ENCODE data around the gene VWA5B2.

The VWA5B2 gene

GRCh38 chr3:184180165-184180564, 49.2 kb upstream of the VWA5B2 start:
- H3K27ac ChIP-seq (ENCODE audit: extremely low read depth, low read depth, low read length) = no peak overlapping the region
- POLR2A ChIA-PET = no interaction called here
- H3K4me3 ChIP-seq (ENCODE audit: low read depth, low read length) = no peak overlapping the region
- H3K9me3 ChIP-seq (ENCODE audit: control insufficient read depth, insufficient read depth, low read depth, low read length) = no peaks in the 10 kb centered on the region
- H3K36me3 ChIP-seq (ENCODE audit: control insufficient read depth in 2 of 2, insufficient read depth in 1 of 2, low read length in 2 of 2) = peaks cover 8 to 79% of the 10 kb centered on the region in 2 experiments; a peak in 2 of 3 replicates
- TF ChIP-seq ZNF140 (tag by site-specific recombination; IDR thresholded peaks at IDR 0.05) (no peak), KLF10 (tag by site-specific recombination; IDR thresholded peaks at IDR 0.05) (no peak), ZNF404 (tag by site-specific recombination; IDR thresholded peaks at IDR 0.05) (no peak), ZNF266 (tag by site-specific recombination; IDR thresholded peaks at IDR 0.05; ENCODE audit: low read depth) (no peak), ZSCAN23 (tag by site-specific recombination; IDR thresholded peaks at IDR 0.05) (no peak), ZNF596 (tag by site-specific recombination; IDR thresholded peaks at IDR 0.05) (no peak), ZNF658 (tag by site-specific recombination; IDR thresholded peaks at IDR 0.05) (no peak), ZNF366 (tag by site-specific recombination; conservative IDR thresholded peaks at IDR 0.05) (no peak)
- TF ChIP-seq, protein P1, sequence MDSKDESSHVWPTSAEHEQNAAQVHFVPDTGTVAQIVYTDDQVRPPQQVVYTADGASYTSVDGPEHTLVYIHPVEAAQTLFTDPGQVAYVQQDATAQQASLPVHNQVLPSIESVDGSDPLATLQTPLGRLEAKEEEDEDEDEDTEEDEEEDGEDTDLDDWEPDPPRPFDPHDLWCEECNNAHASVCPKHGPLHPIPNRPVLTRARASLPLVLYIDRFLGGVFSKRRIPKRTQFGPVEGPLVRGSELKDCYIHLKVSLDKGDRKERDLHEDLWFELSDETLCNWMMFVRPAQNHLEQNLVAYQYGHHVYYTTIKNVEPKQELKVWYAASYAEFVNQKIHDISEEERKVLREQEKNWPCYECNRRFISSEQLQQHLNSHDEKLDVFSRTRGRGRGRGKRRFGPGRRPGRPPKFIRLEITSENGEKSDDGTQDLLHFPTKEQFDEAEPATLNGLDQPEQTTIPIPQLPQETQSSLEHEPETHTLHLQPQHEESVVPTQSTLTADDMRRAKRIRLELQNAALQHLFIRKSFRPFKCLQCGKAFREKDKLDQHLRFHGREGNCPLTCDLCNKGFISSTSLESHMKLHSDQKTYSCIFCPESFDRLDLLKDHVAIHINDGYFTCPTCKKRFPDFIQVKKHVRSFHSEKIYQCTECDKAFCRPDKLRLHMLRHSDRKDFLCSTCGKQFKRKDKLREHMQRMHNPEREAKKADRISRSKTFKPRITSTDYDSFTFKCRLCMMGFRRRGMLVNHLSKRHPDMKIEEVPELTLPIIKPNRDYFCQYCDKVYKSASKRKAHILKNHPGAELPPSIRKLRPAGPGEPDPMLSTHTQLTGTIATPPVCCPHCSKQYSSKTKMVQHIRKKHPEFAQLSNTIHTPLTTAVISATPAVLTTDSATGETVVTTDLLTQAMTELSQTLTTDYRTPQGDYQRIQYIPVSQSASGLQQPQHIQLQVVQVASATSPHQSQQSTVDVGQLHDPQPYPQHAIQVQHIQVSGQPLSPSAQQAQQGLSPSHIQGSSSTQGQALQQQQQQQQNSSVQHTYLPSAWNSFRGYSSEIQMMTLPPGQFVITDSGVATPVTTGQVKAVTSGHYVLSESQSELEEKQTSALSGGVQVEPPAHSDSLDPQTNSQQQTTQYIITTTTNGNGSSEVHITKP (tag by site-specific recombination; IDR thresholded peaks at IDR 0.05) = no peak
- CTCF ChIA-PET = interaction anchor here (0.6 to 1.0 kb wide), 3 partner anchors 48 to 712 kb away, joined by 3 to 5 read pairs (median 3); no protein-coding TSS in a partner anchor
- peaks cover 5% of the 10 kb centered on the region; the same call in 1 of the 2 replicates for H3K4me1 ChIP-seq (ENCODE audit: control insufficient read depth, insufficient read depth, low read length)

GRCh38 chr3:184181596-184181995, 47.8 kb upstream of the VWA5B2 start:
- TF ChIP-seq ZNF776 (tag by site-specific recombination; IDR thresholded peaks at IDR 0.05; ENCODE audit: borderline replicate concordance) = no peak
- TF ChIP-seq SCRT2 (tag by site-specific recombination; IDR thresholded peaks at IDR 0.05) = no peak
- TF ChIP-seq, protein P2, sequence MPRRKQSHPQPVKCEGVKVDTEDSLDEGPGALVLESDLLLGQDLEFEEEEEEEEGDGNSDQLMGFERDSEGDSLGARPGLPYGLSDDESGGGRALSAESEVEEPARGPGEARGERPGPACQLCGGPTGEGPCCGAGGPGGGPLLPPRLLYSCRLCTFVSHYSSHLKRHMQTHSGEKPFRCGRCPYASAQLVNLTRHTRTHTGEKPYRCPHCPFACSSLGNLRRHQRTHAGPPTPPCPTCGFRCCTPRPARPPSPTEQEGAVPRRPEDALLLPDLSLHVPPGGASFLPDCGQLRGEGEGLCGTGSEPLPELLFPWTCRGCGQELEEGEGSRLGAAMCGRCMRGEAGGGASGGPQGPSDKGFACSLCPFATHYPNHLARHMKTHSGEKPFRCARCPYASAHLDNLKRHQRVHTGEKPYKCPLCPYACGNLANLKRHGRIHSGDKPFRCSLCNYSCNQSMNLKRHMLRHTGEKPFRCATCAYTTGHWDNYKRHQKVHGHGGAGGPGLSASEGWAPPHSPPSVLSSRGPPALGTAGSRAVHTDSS (tag by site-specific recombination; IDR thresholded peaks at IDR 0.05) = no peak
- Histone ChIP-seq H3K4me1 (ENCODE audit: control insufficient read depth, insufficient read depth, low read length) (peaks cover 8% of the 10 kb centered on the region; the same call in 1 of the 2 replicates), H3K27ac (ENCODE audit: extremely low read depth, low read depth, low read length) (no peak overlapping the region), H3K9me3 (ENCODE audit: control insufficient read depth, insufficient read depth, low read depth, low read length) (no peaks in the 10 kb centered on the region), H3K4me3 (ENCODE audit: low read depth, low read length) (no peak overlapping the region), H3K36me3 (ENCODE audit: control insufficient read depth in 2 of 2, insufficient read depth in 1 of 2, low read length in 2 of 2) (peaks cover 8 to 79% of the 10 kb centered on the region in 2 experiments; a peak in 2 of 3 replicates)
- POLR2A ChIA-PET = no interaction called here
- CTCF ChIA-PET = no interaction called here

DNA sequence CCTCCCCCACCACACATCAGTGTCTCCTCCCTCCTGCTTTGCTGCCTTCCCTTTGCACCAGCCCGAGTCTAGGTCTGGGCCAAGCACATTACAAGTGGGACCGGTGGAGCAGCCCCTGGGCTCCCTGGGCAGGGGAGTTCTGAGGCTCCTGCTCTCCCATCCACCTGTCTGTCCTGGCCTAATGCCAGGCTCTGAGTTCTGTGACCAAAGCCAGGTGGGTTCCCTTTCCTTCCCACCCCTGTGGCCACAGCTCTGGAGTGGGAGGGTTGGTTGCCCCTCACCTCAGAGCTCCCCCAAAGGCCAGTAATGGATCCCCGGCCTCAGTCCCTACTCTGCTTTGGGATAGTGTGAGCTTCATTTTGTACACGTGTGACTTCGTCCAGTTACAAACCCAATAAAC, 45.7 kb upstream of the VWA5B2 start:
- no peak overlapping the region for H3K27ac ChIP-seq (ENCODE audit: extremely low read depth, low read depth, low read length)
- no peaks in the 10 kb centered on the region for H3K9me3 ChIP-seq (ENCODE audit: control insufficient read depth, insufficient read depth, low read depth, low read length)
- POLR2A ChIA-PET = interaction anchor here (2.3 kb wide), 1 partner anchor 28 kb away, joined by 9 read pairs; no protein-coding TSS in a partner anchor
- TF ChIP-seq ZNF302 (tag by site-specific recombination; IDR thresholded peaks at IDR 0.05; ENCODE audit: low read depth) (no peak), ZNF433 (tag by site-specific recombination; IDR thresholded peaks at IDR 0.05; ENCODE audit: low read depth) (no peak), ZNF677 (tag by site-specific recombination; IDR thresholded peaks at IDR 0.05) (no peak), ZNF140 (tag by site-specific recombination; IDR thresholded peaks at IDR 0.05) (no peak), ZNF37A (tag by site-specific recombination; IDR thresholded peaks at IDR 0.05) (no peak), ZNF157 (tag by site-specific recombination; IDR thresholded peaks at IDR 0.05) (no peak), ZNF169 (tag by site-specific recombination; IDR thresholded peaks at IDR 0.05) (no peak)
- H3K36me3 ChIP-seq (ENCODE audit: control insufficient read depth in 2 of 2, insufficient read depth in 1 of 2, low read length in 2 of 2) = peaks cover 8 to 76% of the 10 kb centered on the region in 2 experiments; a peak in 2 of 3 replicates
- CTCF ChIA-PET = interaction anchor here (1.0 kb wide), 1 partner anchor 44 kb away, joined by 3 read pairs; no protein-coding TSS in a partner anchor
- H3K4me3 ChIP-seq (ENCODE audit: low read depth, low read length) = no peak overlapping the region
- H3K4me1 ChIP-seq (ENCODE audit: control insufficient read depth, insufficient read depth, low read length) = 0 out of 2 replicates have a peak, but pooled peaks cover 5% of the 10 kb centered on the region

All from HEK293 (cell line).